ENCODE measurements around the gene BUD31. TPM values are rescaled to one million over a fixed set of nuclear protein-coding genes. Genes with fewer than 3 reads are reported as not detected.
"Not testable (repeated sequence)": the region's sequence is repeated elsewhere in the genome, so short reads cannot be mapped to it uniquely, and the experiment has no call there.

The BUD31 gene
- total RNA-seq, 1 donor from 2014 or later = 134 TPM

GRCh38 chr7:99374111-99375064 lies 34.4 kb upstream of the BUD31 start, which contains the start of gene ARPC1B:
Gene ARPC1B, plus strand, starts transcription at chr7:99374730. Its CDS starts 10,985 bp downstream, at chr7:99385715.
- peak within 1 kb of the TSS; percentile 84 for H3K4me3 ChIP-seq (ENCODE audit: low read depth, low read length)
- no peak for DNase-seq (ENCODE audit: low read depth)
- TF ChIP-seq CTCF (conservative IDR thresholded peaks at IDR 0.05; ENCODE audit: low read depth, low read length) = no peak

GRCh38 chr7:99375070-99375807 lies 33.5 kb upstream of the BUD31 start:
- DNase-seq (ENCODE audit: low read depth) = no peak
- TF ChIP-seq CTCF (conservative IDR thresholded peaks at IDR 0.05; ENCODE audit: low read depth, low read length) = no peak
- H3K4me3 ChIP-seq (ENCODE audit: low read depth, low read length) = peak overlapping the region; percentile 84

- no peak for TF ChIP-seq CTCF (conservative IDR thresholded peaks at IDR 0.05; ENCODE audit: low read depth, low read length)
- DNase-seq (ENCODE audit: low read depth) = peak; percentile 87
- no peak overlapping the region for H3K4me3 ChIP-seq (ENCODE audit: low read depth, low read length)
These were observed 29.7 kb upstream of the BUD31 start for GRCh38 chr7:99379043-99379577.

GRCh38 chr7:99379693-99380031 lies 29.1 kb upstream of the BUD31 start:
- DNase-seq (ENCODE audit: low read depth); H3K4me3 ChIP-seq (ENCODE audit: low read depth, low read length): not testable (repeated sequence)

GRCh38 chr7:99380032-99380822 lies 28.5 kb upstream of the BUD31 start:
- DNase-seq (ENCODE audit: low read depth) = no peak
- no peak for TF ChIP-seq CTCF (conservative IDR thresholded peaks at IDR 0.05; ENCODE audit: low read depth, low read length)
- no peak overlapping the region for H3K4me3 ChIP-seq (ENCODE audit: low read depth, low read length)

GRCh38 chr7:99380823-99381663 lies 27.7 kb upstream of the BUD31 start:
- peak; percentile 44 for DNase-seq (ENCODE audit: low read depth)
- no peak for TF ChIP-seq CTCF (conservative IDR thresholded peaks at IDR 0.05; ENCODE audit: low read depth, low read length)
- no peak overlapping the region for H3K4me3 ChIP-seq (ENCODE audit: low read depth, low read length)

Measured in epithelial cell of proximal tubule (primary cell).